GM19372 (cell line): Measurements from ENCODE around the gene GGA1.

ENCODE experiments used
- ATAC-seq: cut with Tn5 transposase; IDR thresholded peaks from one replicate; pipeline ENCODE4 v1.9.1; 2021; ENCODE audit warnings: mild to moderate bottlenecking, low read depth, moderate library complexity; ENCODE audit not compliant: unreplicated experiment

GGA1 gene

DNA sequence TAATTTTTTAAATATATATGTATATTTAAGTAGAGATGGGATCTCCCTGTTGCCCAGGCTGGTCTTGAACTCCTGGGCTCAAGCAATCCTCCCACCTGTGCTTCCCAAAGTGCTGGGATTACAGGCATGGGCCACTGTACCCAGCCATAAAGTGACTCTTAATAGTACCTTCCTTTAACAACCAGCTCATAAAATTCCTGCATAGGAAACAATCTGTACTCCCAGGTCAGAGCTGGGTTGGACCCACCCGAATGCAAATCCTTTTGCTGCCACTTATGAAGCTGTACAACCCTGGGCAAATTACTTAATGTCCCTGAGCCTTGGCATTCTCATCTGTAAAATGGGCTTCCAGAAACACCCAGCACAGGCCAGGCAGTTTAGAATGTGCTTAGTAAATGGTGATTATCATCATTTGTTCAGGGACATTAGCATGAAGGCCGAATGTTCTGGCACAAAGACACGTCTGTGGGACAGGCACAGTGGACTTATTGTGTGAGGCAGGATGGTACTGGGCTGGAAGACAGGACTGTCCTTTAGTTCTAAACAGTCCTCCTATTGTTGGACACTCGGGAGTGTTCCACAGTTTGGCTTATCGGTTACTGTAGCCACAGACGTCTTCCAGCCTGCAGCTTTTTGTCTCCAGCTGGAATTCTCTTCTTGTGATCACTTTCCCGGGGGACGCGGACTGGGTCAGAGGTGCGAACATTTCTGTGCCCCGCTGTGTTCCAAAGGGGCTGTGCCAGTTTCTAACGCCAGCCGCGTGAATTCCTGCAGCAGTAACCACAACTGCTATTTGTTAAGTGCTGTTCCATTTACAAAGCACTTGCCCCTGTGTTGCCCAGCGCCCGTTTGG is 55.8 kb downstream of the GGA1 start:
- ATAC-seq: no peak

DNA sequence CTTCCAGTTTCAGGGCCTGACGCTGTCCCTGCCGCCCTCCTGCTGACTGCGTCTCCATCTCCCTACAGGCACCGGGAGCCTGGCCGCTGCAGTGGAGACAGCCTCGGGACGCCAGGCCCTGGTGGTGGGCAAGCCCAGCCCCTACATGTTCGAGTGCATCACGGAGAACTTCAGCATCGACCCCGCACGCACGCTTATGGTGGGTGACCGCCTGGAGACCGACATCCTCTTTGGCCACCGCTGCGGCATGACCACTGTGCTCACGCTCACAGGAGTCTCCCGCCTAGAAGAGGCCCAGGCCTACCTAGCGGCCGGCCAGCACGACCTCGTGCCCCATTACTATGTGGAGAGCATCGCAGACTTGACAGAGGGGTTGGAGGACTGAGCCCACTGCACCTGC is 56.9 kb downstream of the GGA1 start:
- ATAC-seq: no peak

DNA sequence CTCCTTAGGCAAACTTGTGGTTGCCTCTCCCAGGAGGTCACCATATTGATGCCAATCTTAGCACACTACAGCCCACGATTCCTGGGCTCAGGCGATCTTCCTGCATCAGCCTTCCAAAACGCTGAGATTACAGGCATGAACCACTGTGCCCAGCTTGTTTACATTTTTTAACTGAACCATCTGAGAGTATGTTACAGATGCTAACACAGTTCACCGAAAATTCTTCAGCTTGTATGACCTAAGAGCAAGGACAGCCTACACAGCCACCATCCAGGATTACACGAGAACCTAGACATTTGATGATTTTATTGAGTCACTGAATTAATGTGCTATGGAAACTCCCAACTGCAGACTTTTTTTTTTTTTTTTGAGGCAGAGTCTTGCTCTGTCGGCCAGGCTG is 61.0 kb downstream of the GGA1 start:
- ATAC-seq: no peak

DNA sequence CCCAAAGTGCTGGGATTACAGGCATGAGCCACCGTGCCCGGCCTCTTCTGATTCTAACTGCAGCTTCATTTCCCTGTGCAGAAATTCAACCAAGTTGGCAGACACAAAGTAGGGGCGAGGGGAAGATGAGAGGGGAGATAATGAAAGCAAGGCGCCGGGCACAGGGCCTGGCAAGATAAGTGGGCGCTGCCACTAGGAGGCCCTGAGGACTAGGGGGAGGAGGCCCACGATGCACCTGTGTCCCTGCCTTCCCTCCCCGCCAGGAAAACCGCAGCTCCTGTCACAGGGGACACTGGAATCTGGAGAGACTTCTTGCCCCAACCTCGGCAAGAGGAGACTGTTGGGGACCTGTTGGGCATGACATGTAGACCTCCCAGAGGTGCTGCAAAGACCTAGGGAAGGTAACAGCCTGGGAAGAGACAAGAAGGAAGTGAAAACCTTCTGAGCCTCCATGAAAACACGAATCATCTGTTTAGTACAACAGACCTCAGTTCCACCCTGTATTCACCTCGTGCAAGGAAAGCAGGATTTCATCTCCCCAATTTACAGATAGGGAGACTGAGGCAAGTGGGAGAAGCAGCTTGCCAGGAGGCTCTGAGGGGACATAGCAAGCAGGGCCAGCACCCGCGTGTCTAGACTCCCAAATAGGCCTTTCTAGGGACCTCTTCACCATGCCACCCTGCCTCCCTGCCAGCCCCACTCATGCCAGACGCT is 63.7 kb downstream of the GGA1 start:
- ATAC-seq: no peak

DNA sequence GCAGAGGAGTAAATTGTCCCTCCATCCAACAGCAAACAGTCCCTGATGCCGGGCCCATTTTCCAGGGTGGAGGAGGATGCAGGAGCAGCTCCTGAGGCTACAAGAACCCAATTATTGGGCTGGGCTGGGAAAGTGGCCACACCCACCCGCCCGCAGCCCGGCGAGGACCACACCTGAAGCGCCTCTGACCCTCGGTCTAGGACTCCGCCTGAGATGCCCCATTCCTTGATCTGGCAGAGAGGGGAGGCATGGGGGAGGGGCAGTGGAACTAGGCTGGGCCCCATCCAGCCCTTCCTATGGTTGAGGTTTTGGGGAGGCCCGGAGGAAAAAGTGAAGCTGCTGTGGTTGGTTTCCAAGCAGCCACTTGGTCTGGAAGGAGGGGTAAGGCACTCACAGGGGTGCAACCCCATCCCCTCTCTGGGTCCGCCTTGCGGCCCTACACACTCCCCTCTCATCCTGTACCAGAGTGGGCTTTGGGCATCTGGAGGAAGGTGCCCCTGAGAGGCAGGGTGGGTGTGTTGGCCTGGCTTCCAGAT is 64.4 kb downstream of the GGA1 start:
- no peak for ATAC-seq

DNA sequence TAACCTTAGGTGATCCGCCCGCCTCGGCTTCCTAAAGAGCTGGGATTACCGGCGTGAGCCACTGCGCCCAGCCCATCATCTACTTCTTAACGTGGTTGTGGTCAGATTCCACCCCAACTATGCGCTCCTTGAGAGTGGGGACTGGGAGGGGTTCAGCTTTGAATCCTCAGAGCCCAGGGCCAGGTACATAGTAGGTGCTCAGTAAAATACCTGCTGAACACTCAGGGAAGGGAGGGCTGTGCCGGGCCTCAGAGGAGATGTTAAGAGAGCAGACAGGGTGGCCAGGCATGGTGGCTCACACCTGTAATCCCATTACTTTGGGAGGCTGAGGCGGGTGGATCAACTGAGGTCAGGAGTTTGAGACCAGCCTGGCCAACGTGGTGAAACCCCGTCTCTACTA is 65.6 kb downstream of the GGA1 start:
- ATAC-seq: no peak

DNA sequence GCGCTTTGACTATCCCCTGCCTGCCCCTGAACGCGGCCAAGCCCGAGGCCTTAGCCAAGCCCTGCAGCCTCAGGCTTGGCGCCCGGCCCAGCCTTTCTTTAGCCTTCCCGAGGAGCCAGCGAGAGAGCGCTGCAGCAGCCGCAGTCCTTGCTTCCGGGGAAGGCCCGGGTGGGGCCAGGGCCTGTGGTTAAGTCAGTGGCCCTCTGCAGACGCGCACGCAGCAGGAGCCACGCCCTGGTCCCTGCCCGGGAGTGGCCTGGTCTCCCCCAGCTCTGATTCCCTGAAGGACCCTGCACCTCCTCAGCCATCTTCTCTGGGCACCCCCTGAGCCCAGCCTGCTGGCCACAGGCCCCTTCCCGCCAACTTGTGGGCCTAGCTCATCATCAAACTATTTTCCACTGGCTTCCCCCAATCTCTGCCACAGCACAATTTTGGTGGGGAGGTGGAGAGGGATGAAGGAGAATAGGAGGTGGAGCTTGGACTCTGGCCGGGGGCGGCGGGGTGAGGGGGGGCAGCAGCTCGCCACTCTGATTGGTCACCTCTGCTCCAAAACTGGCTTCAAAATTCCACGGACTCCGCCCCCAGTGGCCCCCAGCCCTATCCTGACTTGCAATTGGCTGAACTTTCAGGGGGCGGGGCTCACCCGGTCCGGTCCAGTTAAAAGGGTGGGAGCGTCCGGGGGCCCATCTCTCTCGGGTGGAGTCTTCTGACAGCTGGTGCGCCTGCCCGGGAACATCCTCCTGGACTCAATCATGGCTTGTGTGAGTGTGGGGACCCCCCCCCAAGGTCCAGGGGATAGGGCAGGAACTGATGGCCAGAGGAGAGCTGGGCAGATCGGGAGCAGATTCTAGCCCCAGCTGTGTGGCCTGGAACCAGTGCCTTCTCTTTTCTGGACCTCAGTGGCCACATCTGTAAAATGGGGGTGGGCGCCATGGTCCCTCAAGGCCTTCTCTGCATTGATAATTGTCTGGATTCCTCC is 66.6 kb downstream of the GGA1 start, which contains the start of gene LGALS1:
Gene LGALS1, plus strand, starts transcription at position 686 of the 979 bp plus-strand sequence. Its CDS starts 67 bp downstream, at position 753.
- peak; percentile 44 for ATAC-seq

DNA sequence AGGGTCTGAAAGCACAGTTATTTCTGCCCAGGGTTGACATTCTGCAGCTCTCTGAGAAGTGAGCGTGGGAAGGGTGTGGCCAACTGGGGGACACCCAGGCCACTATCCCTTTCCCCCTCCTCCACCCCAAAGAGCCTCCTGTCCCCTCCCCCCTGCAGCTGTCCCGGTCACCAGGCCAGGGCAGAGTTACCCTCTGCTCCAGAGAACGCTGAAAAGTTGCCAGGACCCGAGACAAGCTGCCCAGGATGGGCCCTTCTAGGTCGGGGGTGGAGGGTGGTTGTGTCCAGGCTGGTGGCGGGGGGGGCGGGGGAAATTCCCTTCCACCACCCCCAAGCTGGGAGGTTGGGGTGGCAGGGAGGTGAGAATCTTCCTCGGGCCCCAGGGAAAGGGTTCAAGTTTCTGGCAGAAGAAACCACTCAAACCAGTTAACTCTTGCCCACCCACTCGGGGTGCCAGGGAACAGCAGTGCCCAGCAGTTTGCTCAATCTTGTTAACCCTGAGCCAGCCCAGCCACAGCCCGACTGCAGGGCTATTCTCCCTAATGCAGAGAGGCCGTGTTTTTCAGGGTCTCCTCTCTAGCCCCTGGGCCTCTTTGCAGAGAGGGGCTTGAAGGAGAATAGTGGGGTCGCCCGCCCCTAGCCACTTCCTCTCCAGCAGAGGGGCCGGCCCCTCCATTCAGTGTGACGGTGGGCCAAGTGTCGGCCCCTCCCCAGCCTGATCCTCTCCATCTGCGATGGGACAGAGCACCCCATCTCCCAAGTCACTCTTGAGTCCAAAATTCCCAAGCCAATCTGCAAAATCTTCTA is 67.5 kb downstream of the GGA1 start:
- ATAC-seq: no peak

DNA sequence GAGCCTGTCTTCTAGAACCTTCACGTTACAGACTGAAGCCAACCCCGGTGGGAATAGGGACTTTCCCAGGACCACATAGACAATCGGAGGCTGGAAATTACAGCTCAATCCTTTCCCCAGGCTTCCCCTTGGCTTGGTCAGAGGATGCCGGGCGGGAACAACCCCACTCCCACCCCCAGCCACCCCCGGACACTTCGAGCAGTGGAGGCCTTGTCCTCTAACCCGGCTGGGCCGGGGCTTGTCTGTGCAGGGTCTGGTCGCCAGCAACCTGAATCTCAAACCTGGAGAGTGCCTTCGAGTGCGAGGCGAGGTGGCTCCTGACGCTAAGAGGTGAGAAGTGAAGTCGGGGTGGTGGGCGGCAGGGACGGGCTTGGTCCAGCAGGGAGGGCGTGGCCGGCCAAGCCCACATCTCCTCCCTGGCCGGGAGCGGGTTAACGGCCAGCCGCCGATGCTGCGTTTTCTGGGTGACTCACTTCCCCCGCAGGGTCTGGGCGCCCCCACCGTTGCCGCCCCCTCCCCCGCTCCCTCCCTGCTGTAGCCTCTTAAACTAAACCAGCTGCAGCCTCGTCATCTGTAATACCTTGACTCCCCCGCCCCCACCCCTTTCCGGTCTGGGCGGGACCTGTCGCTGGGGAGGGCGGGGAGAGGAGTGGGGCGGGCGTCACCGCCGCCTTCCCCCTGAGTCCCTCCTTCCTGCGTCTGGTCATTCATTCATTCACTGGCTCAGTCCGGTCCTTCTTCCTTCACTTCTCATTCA is 68.3 kb downstream of the GGA1 start:
- peak; percentile 51 for ATAC-seq

DNA sequence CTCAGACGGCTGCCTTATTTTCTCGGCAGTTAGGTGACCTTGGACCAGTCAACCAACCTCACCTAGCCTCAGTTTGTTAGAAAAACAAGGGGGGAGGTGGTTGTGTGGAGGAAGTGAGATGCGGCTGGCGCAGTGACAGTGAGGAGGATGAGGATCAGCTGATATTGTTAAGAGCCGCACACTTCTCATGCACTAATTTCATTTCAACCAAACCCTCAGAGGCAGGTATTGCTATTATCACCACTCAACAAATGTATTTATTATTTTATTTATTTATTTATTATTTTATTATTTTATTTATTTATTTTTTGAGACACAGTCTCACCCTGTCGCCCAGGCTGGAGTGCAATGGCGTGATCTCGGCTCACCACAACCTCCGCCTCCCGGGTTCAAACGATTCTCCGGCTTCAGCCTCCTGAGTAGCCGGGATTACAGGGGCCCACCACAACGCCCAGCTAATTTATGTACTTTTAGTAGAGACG is 68.9 kb downstream of the GGA1 start:
- peak; percentile 18 for ATAC-seq

DNA sequence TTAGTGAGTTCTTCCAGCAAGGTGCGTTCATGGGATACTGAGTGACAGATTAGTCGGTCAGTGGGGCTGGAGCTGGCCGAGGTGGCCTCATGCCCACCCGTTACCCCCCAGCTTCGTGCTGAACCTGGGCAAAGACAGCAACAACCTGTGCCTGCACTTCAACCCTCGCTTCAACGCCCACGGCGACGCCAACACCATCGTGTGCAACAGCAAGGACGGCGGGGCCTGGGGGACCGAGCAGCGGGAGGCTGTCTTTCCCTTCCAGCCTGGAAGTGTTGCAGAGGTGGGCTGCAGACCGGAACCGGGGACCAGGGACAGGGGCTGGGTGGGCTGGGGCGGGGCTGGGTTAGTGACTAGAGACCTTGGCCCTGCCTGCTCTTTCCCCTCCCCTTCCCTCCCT is 69.7 kb downstream of the GGA1 start:
- ATAC-seq: no peak

DNA sequence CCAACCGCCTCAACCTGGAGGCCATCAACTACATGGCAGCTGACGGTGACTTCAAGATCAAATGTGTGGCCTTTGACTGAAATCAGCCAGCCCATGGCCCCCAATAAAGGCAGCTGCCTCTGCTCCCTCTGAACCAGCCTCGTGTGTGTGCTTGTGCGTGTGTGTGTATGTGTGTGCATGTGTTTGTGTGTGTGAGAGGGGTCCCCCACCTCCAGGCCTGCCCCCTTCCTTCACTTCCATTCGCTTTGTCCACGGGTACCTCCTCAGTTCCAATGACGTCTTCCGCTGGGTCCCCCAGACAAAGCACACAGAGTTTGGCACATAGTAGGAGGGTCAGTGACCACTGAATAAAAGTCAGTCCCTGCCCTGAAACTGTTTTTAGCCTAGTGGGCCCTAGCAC is 71.0 kb downstream of the GGA1 start:
- ATAC-seq: no peak

DNA sequence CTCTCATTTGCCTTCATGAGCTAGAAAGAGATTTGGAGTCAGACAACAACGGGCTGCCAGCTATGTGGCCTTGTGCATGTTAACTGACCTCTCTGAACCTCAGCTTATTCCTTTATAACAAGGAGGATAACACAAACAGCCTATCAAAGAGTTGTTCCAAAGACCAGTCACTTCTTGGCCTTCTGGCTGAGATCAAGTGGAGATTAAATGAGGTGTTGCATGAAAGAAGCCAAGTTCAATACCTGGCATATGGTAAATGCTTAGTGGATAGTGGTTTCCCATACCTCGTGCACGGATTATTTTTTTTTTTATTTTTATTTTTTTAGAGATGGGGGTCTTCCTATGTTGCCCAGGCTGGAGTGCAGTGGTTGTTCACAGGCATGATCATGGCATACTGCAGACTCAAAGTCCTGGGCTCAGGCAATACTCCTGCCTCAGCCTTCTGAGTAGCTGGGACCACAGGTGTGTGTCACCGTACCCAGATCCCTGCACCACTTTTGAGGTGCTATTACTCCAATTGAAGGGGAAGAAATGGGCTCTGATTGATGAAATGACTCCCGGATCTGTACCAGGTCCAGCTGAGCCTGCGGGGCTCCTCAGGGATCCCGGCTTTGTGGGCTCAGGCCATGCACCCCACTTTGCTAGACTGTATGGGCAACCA is 71.7 kb downstream of the GGA1 start:
- no peak for ATAC-seq

DNA sequence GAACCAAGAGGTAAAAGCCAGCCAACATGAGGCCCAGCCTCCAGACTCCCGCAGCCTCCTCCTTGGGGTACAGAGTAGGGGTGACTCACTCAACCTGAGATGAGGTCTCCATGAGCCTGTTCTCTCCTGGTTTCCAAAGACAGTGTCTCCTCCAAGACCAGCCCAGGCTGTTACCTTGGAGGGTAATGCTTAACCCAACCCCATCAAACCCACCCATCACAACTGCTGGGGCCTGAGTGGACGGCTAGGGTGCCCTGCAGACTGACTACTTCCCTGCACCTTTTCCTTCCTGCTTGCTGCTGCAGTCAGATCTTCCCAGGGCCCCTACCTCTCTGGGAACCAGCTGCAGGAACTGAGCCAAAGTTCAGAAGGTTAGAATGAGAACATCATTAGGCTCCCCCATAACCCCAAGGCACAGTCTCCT is 72.4 kb downstream of the GGA1 start:
- no peak for ATAC-seq

DNA sequence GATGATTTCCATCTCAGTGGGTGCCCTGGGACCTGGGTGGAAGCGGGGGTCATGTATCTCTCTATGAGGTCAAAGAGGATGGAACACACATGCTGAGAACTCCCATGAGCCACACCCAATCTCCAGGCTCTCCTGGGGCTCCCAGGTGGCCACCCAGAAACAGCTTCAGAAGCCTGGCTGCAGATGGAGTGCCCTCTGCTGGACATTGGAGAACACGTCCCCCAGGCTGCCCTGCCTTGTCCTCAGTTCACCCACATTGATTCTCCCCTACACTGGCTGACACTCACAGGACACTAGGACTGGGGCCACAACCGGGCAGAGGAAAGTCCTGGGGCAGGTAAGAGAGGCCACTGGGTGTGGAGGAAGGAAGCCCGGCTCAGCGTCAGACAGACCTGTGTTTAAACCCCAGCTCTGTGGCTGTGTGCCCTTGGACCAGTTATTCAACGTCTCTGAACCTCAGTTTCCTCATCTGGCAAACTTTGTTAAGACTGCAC is 73.0 kb downstream of the GGA1 start:
- ATAC-seq: no peak
